CD4-positive, alpha-beta memory T cell (primary cell): ENCODE measurements around the gene ZNF536. TPM values are rescaled to one million over a fixed set of nuclear protein-coding genes. Genes with fewer than 3 reads are reported as not detected.

Experiments used
- CTCF ChIA-PET: fragments of 350-600 bp; sonication (Branson Sonifier 250); formaldehyde crosslinking; loops from one replicate; lab custom pipeline; 2021; ENCODE audit warnings: inconsistent platforms; ENCODE audit not compliant: partially characterized antibody; lab: Charles Lee
- POLR2A ChIA-PET: fragments of 350-600 bp; sonication (Branson Sonifier 250); formaldehyde crosslinking; loops from one replicate; lab custom pipeline; 2021; ENCODE audit not compliant: partially characterized antibody; lab: Charles Lee
- DNase-seq, 5 donors: peaks; one replicate each; pipeline versions ENCODE4 v3.0.0 to v3.0.0-alpha.2; 2020 to 2022; ENCODE audit warnings: mixed read lengths in 1 of 5
- H3K27ac ChIP-seq: one replicate; pipeline ENCODE4 v1.7.0; 2013; ENCODE audit warnings: low read depth, low read length
- H3K27me3 ChIP-seq: 2 replicates; pipeline ENCODE4 v1.7.0; 2013; ENCODE audit warnings: mild to moderate bottlenecking, low read length, moderate library complexity; ENCODE audit not compliant: insufficient read depth
- H3K36me3 ChIP-seq: 2 replicates; pipeline ENCODE4 v1.7.0; 2013; ENCODE audit warnings: mild to moderate bottlenecking, low read length, moderate library complexity; ENCODE audit not compliant: insufficient read depth
- H3K4me1 ChIP-seq: 2 replicates; pipeline ENCODE4 v1.7.0; 2013; ENCODE audit warnings: mild to moderate bottlenecking, low read length, moderate library complexity; ENCODE audit not compliant: insufficient read depth
- H3K4me3 ChIP-seq, 2 donors: one replicate each; pipeline ENCODE4 v1.7.0; 2013; ENCODE audit warnings: low read length in 2 of 2, mild to moderate bottlenecking in 1 of 2
- H3K9me3 ChIP-seq, 2 donors: one replicate each; pipeline ENCODE4 v1.7.0; 2013; ENCODE audit warnings: low read length in 2 of 2, control low read depth in 1 of 2; ENCODE audit not compliant: control insufficient read depth in 1 of 2
- H3K27ac Mint-ChIP-seq, 7 donors: one replicate each; pipeline ENCODE4 v1.8.0; 2020 to 2021; ENCODE audit warnings: mixed read lengths in 7 of 7, mild to moderate bottlenecking in 6 of 7, inconsistent platforms in 3 of 7, moderate library complexity in 3 of 7
- H3K27me3 Mint-ChIP-seq, 2 donors: one replicate each; pipeline ENCODE4 v1.8.0; 2020 to 2021; ENCODE audit warnings: mixed read lengths in 2 of 2
- H3K36me3 Mint-ChIP-seq, 2 donors: one replicate each; pipeline ENCODE4 v1.8.0; 2020 to 2021; ENCODE audit warnings: mixed read lengths in 2 of 2, inconsistent platforms in 1 of 2, mild to moderate bottlenecking in 1 of 2
- H3K4me1 Mint-ChIP-seq, 4 donors: one replicate each; pipeline ENCODE4 v1.8.0; 2020 to 2021; ENCODE audit warnings: mixed read lengths in 4 of 4, mild to moderate bottlenecking in 1 of 4
- H3K4me3 Mint-ChIP-seq, 8 donors: one replicate each; pipeline ENCODE4 v1.8.0; 2020 to 2021; ENCODE audit warnings: mixed read lengths in 8 of 8, mild to moderate bottlenecking in 7 of 8, moderate library complexity in 6 of 8, inconsistent platforms in 3 of 8
- H3K9me3 Mint-ChIP-seq, 8 donors: one replicate each; pipeline ENCODE4 v1.8.0; 2020 to 2021; ENCODE audit warnings: mixed read lengths in 8 of 8, mild to moderate bottlenecking in 5 of 8, inconsistent platforms in 3 of 8, moderate library complexity in 1 of 8
- intact Hi-C: fragments of 100-400 bp; cut with micrococcal nuclease; formaldehyde crosslinking; loops from one replicate; pipeline ENCODE4 v1.15.1; 2023
- polyA plus RNA-seq, 2 donors: library from polyadenylated mRNA; unstranded; fragments of 300-500 nt; fragmentation: Illumina TruSeq; gene quantifications; one replicate each; pipeline ENCODE4 v1.2.3, GENCODE V29; 2021
- total RNA-seq, 2 experiments: library from RNA; stranded (reverse); gene quantifications; one replicate each; pipeline ENCODE4 v1.2.3, GENCODE V29; 2021

ZNF536 gene
- total and polyA plus RNA-seq, 4 experiments from 2014 or later, result 0.20 TPM; not detected in 3

GRCh38 chr19:30385666-30386065, 13.5 kb downstream of the ZNF536 start:
- CTCF ChIA-PET, result no interaction called here
- peaks cover 0 to 12% of the 10 kb centered on the region in 2 donors for H3K27me3 Mint-ChIP-seq
- H3K4me1 Mint-ChIP-seq, result peaks cover 0 to 5% (median 0%) of the 10 kb centered on the region in 4 donors
- H3K36me3 Mint-ChIP-seq, result no peaks in the 10 kb centered on the region
- no peaks in the 10 kb centered on the region for H3K27me3 ChIP-seq
- intact Hi-C loops, result no loop called here
- no peak overlapping the region for H3K4me3 Mint-ChIP-seq
- DNase-seq, result no peak
- H3K9me3 ChIP-seq, result no peaks in the 10 kb centered on the region
- no peak overlapping the region for H3K4me3 ChIP-seq
- POLR2A ChIA-PET, result no interaction called here
- no peaks in the 10 kb centered on the region for H3K36me3 ChIP-seq
- no peak overlapping the region for H3K27ac Mint-ChIP-seq
- no peak overlapping the region for H3K27ac ChIP-seq
- H3K4me1 ChIP-seq, result no peaks in the 10 kb centered on the region
- H3K9me3 Mint-ChIP-seq, result peaks cover 0 to 2% (median 0%) of the 10 kb centered on the region in 8 donors

GRCh38 chr19:30386551-30387143, 14.5 kb downstream of the ZNF536 start:
- Histone ChIP-seq H3K9me3 (no peaks in the 10 kb centered on the region), H3K27ac (no peak overlapping the region), H3K4me1 (no peaks in the 10 kb centered on the region), H3K4me3 (no peak overlapping the region), H3K27me3 (no peaks in the 10 kb centered on the region), H3K36me3 (no peaks in the 10 kb centered on the region)
- intact Hi-C loops, result no loop called here
- peaks cover 0 to 2% (median 0%) of the 10 kb centered on the region in 8 donors for H3K9me3 Mint-ChIP-seq
- H3K4me3 Mint-ChIP-seq, result no peak overlapping the region
- ChIA-PET POLR2A (no interaction called here), CTCF (no interaction called here)
- H3K27ac Mint-ChIP-seq, result no peak overlapping the region
- no peak for DNase-seq
- H3K4me1 Mint-ChIP-seq, result peaks cover 0 to 5% (median 0%) of the 10 kb centered on the region in 4 donors
- no peaks in the 10 kb centered on the region for H3K36me3 Mint-ChIP-seq
- H3K27me3 Mint-ChIP-seq, result peaks cover 0 to 8% of the 10 kb centered on the region in 2 donors

DNA sequence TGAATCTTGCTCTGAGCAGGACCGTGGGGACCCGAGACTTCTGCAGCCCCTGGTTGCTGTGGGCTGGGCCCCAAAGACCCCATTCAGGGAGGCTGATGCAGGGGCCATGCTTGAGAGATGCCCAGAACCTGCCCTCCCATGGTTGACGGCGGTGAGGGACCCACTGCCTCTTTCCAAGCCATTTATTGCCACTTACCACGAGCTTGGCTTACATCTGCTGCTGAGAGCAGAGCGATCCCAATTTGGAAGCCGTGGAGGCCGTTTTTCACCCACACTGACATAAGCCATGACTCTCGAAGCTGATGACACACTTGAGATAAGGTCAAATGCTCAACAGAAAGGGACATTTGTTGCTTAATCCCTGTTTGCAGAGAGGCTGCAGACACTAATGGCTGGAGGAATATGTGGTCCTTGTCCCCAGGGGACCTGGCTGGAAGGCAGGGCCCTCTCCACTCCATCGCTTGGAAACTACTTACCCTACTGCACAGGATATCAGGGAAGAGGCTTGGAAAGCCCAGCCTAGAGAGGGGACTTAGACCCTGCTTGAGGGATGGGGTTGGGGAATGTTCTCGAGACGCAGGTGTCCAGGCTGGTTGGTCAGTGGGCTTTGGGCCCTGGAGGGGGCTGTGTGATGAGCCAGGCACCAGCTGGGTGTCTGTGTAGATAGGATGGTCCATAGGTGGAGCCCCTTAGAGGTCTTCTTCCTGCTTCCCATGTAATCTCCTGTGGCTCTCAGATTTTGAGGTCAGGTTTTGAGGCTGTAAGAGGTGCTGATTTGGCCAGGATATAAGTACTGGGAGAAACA, 15.3 kb downstream of the ZNF536 start:
- Histone ChIP-seq H3K9me3 (no peaks in the 10 kb centered on the region), H3K27me3 (no peaks in the 10 kb centered on the region), H3K4me3 (no peak overlapping the region), H3K4me1 (no peaks in the 10 kb centered on the region), H3K36me3 (no peaks in the 10 kb centered on the region), H3K27ac (no peak overlapping the region)
- CTCF ChIA-PET, result no interaction called here
- intact Hi-C loops, result no loop called here
- Mint-ChIP-seq H3K4me1 (peaks cover 0 to 5% (median 0%) of the 10 kb centered on the region in 4 donors), H3K36me3 (no peaks in the 10 kb centered on the region), H3K9me3 (peaks cover 0 to 2% (median 0%) of the 10 kb centered on the region in 8 donors), H3K4me3 (no peak overlapping the region), H3K27ac (no peak overlapping the region), H3K27me3 (peaks cover 0 to 8% of the 10 kb centered on the region in 2 donors)
- POLR2A ChIA-PET, result no interaction called here
- no peak for DNase-seq

DNA sequence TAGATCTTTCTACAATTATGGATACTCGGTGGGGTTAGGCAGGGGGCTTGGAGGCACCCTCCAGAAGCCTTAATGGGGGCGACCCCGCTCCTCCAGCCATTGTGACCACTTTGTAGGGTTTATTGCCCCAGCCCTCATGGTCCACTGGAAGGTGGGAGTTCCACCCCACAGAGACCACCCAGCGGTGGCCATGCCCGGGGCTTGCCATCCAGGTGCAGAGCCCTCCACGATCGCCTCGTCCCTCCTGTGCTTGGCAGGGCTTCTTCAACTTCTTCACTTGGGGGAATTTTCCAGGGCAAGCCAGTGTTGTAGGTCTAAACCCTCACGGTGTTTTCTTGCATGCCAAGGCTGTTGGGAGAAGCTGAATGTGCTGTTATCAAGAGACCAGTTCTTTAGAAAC, 16.1 kb downstream of the ZNF536 start:
- no peaks in the 10 kb centered on the region for H3K36me3 Mint-ChIP-seq
- POLR2A ChIA-PET, result no interaction called here
- H3K9me3 ChIP-seq, result no peaks in the 10 kb centered on the region
- no peaks in the 10 kb centered on the region for H3K27me3 ChIP-seq
- CTCF ChIA-PET, result no interaction called here
- H3K4me3 Mint-ChIP-seq, result no peak overlapping the region
- no peak overlapping the region for H3K27ac ChIP-seq
- H3K27me3 Mint-ChIP-seq, result peaks cover under 1 to 8% of the 10 kb centered on the region in 2 donors
- DNase-seq, result no peak
- no peak overlapping the region for H3K4me3 ChIP-seq
- peaks cover 0 to 2% (median 0%) of the 10 kb centered on the region in 8 donors for H3K9me3 Mint-ChIP-seq
- intact Hi-C loops, result no loop called here
- peaks cover 0 to 5% (median 0%) of the 10 kb centered on the region in 4 donors for H3K4me1 Mint-ChIP-seq
- no peaks in the 10 kb centered on the region for H3K4me1 ChIP-seq
- H3K27ac Mint-ChIP-seq, result no peak overlapping the region
- no peaks in the 10 kb centered on the region for H3K36me3 ChIP-seq

DNA sequence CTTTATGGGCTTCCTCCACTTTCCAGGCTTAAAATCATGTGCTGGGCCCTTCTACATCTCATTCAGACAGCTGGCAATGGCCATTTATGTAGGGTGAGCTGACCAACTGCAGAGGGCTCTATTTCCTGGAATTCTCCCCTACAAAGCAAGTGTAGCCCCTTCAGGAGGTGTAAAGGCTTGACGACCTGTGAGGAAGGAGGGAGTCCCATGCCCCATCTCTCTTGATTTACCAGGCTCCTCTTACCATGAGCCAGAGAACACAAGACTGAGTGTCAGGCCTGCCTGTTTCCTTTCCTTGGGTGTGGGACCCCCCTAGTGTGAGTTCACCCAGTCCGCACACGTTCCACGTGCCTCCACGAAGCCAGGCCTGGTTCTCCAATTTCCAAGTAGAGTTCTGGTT, 16.6 kb downstream of the ZNF536 start:
- H3K9me3 ChIP-seq, result no peaks in the 10 kb centered on the region
- intact Hi-C loops, result no loop called here
- Mint-ChIP-seq H3K4me3 (no peak overlapping the region), H3K27me3 (peaks cover 2 to 8% of the 10 kb centered on the region in 2 donors), H3K9me3 (peaks cover 0 to 2% (median 0%) of the 10 kb centered on the region in 8 donors), H3K27ac (no peak overlapping the region), H3K4me1 (peaks cover 0 to 5% (median 0%) of the 10 kb centered on the region in 4 donors), H3K36me3 (no peaks in the 10 kb centered on the region)
- no peaks in the 10 kb centered on the region for H3K4me1 ChIP-seq
- ChIA-PET POLR2A (no interaction called here), CTCF (no interaction called here)
- DNase-seq, result no peak
- no peaks in the 10 kb centered on the region for H3K36me3 ChIP-seq
- no peaks in the 10 kb centered on the region for H3K27me3 ChIP-seq
- no peak overlapping the region for H3K27ac ChIP-seq
- H3K4me3 ChIP-seq, result no peak overlapping the region

GRCh38 chr19:30390356-30390988, 18.3 kb downstream of the ZNF536 start:
- Mint-ChIP-seq H3K27ac (no peak overlapping the region), H3K27me3 (peaks cover 2 to 6% of the 10 kb centered on the region in 2 donors), H3K4me1 (peaks cover 0 to 5% (median 0%) of the 10 kb centered on the region in 4 donors), H3K36me3 (no peaks in the 10 kb centered on the region), H3K4me3 (no peak overlapping the region), H3K9me3 (peaks cover 0 to 2% (median 0%) of the 10 kb centered on the region in 8 donors)
- Histone ChIP-seq H3K36me3 (no peaks in the 10 kb centered on the region), H3K27ac (no peak overlapping the region), H3K27me3 (no peaks in the 10 kb centered on the region), H3K9me3 (no peaks in the 10 kb centered on the region), H3K4me1 (no peaks in the 10 kb centered on the region), H3K4me3 (no peak overlapping the region)
- no peak for DNase-seq
- ChIA-PET CTCF (no interaction called here), POLR2A (no interaction called here)
- intact Hi-C loops, result no loop called here

GRCh38 chr19:30391052-30391451, 18.9 kb downstream of the ZNF536 start:
- Histone ChIP-seq H3K9me3 (no peaks in the 10 kb centered on the region), H3K4me3 (no peak overlapping the region), H3K4me1 (no peaks in the 10 kb centered on the region), H3K27ac (no peak overlapping the region), H3K36me3 (no peaks in the 10 kb centered on the region), H3K27me3 (no peaks in the 10 kb centered on the region)
- ChIA-PET CTCF (no interaction called here), POLR2A (no interaction called here)
- Mint-ChIP-seq H3K27me3 (peaks cover under 1 to 2% of the 10 kb centered on the region in 2 donors), H3K4me3 (no peak overlapping the region), H3K36me3 (no peaks in the 10 kb centered on the region), H3K4me1 (peaks cover 0 to 3% (median 0%) of the 10 kb centered on the region in 4 donors), H3K27ac (no peak overlapping the region), H3K9me3 (peaks cover 0 to under 1% (median 0%) of the 10 kb centered on the region in 8 donors)
- no peak for DNase-seq
- intact Hi-C loops, result no loop called here
